Measurements from ENCODE around the gene VSTM5. TPM values are rescaled to one million over a fixed set of nuclear protein-coding genes. Genes with fewer than 3 reads are reported as not detected.
"Not testable (repeated sequence)": the region's sequence is repeated elsewhere in the genome, so short reads cannot be mapped to it uniquely, and the experiment has no call there.

Gene VSTM5
- not detected for total RNA-seq

DNA sequence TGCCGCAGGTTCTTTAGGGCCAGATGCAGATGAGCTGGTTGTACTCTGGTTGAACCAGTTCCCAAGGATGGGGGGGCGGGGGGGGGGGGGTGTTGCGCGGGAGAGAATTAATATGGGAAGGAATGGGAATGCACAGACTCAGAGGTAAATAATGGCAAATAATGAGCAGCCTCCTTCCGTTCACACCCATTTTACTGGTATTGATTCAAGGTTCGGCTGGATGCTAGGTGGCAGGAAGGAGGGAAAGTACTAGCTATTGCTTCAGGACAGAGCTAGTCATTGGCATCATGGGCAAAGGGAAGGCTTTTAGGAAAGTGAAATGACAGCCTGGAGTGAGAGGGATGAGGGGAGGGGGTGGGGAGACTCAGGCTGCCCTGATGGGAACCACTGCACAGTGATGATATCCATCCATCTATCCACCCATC lies at the start of gene VSTM5:
VSTM5 (minus strand) TSS at position 25 of the 425 bp plus-strand sequence. CDS start 116 bp downstream, outside the sequence.
- Mint-ChIP-seq H3K27ac (no peak within 1 kb of the TSS), H3K36me3 (no peaks in the 10 kb centered on the region), H3K9me3 (no peaks in the 10 kb centered on the region)
- ATAC-seq = no peak
- no peak for DNase-seq (ENCODE audit: low spot score in 2 of 2)

GRCh38 chr11:93895106-93895862 lies 44.9 kb upstream of the VSTM5 start:
- no peak overlapping the region for H3K27ac Mint-ChIP-seq
- DNase-seq (ENCODE audit: low spot score in 2 of 2) (peak in 1 of 2 donors; percentile 19), ATAC-seq (peak in 1 of 2 donors; percentile 64)

GRCh38 chr11:93890391-93891051 lies 40.1 kb upstream of the VSTM5 start:
- H3K9me3 Mint-ChIP-seq = no peaks in the 10 kb centered on the region
- DNase-seq (ENCODE audit: low spot score in 2 of 2) = no peak
- no peak for ATAC-seq
- no peak overlapping the region for H3K27ac Mint-ChIP-seq
- no peaks in the 10 kb centered on the region for H3K36me3 Mint-ChIP-seq

More at GRCh38 chr11:93895106-93895862, 44.9 kb upstream of the VSTM5 start:
- Mint-ChIP-seq H3K9me3 (peaks cover 0 to 3% of the 10 kb centered on the region in 2 donors), H3K36me3 (peaks cover 0 to 6% of the 10 kb centered on the region in 2 donors)

- H3K9me3 Mint-ChIP-seq = peaks cover 7 to 11% of the 10 kb centered on the region in 2 donors
- ATAC-seq (no peak), DNase-seq (ENCODE audit: low spot score in 2 of 2) (no peak)
- peaks cover 5 to 9% of the 10 kb centered on the region in 2 donors for H3K36me3 Mint-ChIP-seq
- no peak overlapping the region for H3K27ac Mint-ChIP-seq
These were observed 36.7 kb upstream of the VSTM5 start for GRCh38 chr11:93887111-93887510.

DNA sequence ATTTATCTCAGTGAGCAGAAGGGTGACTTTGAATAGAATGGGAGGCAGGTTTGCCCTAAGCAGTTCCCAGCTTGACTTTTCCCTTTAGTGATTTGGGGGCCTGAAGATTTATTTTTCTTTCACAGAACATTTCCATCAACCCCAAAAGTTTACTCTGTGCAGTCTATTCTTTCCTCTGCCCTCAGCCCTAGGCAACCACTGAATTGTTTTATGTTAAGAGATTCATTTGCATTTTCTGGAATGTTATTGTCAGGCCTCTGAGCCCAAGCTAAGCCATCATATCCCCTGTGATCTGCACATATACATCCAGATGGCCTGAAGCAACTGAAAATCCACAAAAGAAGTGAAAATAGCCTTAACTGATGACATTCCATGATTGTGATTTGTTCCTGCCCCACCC lies 28.7 kb upstream of the VSTM5 start:
- H3K27ac Mint-ChIP-seq; DNase-seq (ENCODE audit: low spot score in 2 of 2); ATAC-seq: not testable (repeated sequence)
- H3K36me3 Mint-ChIP-seq = peaks cover 9 to 14% of the 10 kb centered on the region in 2 donors
- H3K9me3 Mint-ChIP-seq = peaks cover 7 to 16% of the 10 kb centered on the region in 2 donors

DNA sequence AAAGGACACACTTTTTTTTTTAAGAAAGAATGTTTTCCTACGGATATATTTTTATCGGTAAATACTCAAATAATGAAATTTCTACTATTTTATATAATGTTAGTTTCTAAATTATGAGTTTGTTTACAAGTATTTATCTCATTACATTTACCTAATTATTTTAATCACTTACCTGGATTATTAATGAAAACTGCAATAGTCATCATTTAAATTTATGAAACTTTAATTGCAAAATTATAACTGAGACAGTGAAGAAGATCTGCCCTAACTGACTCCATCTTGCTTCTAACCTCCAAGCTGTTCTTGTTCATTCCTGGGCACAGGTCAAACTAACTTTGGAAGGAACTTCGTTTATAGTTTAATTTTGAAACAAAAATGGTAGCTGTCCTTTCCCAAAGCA lies 25.2 kb upstream of the VSTM5 start:
- ATAC-seq (no peak), DNase-seq (ENCODE audit: low spot score in 2 of 2) (no peak)
- Mint-ChIP-seq H3K9me3 (no peaks in the 10 kb centered on the region), H3K27ac (no peak overlapping the region), H3K36me3 (no peaks in the 10 kb centered on the region)

GRCh38 chr11:93871526-93871925 lies 21.1 kb upstream of the VSTM5 start:
- H3K9me3 Mint-ChIP-seq = no peaks in the 10 kb centered on the region
- no peaks in the 10 kb centered on the region for H3K36me3 Mint-ChIP-seq
- DNase-seq (ENCODE audit: low spot score in 2 of 2) (no peak), ATAC-seq (no peak)
- no peak overlapping the region for H3K27ac Mint-ChIP-seq

GRCh38 chr11:93870616-93871015 lies 20.2 kb upstream of the VSTM5 start:
- H3K27ac Mint-ChIP-seq = no peak overlapping the region
- no peaks in the 10 kb centered on the region for H3K9me3 Mint-ChIP-seq
- DNase-seq (ENCODE audit: low spot score in 2 of 2) = no peak
- no peak for ATAC-seq
- H3K36me3 Mint-ChIP-seq = no peaks in the 10 kb centered on the region

DNA sequence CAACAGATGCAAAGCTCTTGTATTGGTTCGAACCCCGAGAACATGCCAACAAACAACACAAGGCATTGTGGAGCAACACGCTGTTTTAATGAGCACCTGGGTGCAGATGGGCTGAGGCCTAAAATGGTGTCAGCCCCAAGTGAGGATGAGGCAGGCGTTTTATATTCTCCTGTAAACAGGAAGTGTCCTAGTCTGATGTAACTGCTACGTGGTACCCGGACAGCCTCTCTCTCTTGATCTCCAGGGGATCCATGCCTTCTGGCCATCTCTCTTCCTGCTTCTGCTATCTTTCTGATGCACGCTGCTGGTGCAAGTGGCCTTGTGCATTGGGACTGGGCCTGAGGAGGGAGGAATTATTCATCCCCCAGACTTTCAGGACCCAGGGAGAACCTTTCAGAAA lies 19.4 kb upstream of the VSTM5 start:
- H3K9me3 Mint-ChIP-seq = no peaks in the 10 kb centered on the region
- H3K27ac Mint-ChIP-seq = no peak overlapping the region
- DNase-seq (ENCODE audit: low spot score in 2 of 2) = no peak
- no peaks in the 10 kb centered on the region for H3K36me3 Mint-ChIP-seq
- no peak for ATAC-seq

GRCh38 chr11:93868404-93868803 lies 18.0 kb upstream of the VSTM5 start:
- not testable (repeated sequence) for H3K36me3 Mint-ChIP-seq; H3K27ac Mint-ChIP-seq; H3K9me3 Mint-ChIP-seq; ATAC-seq; DNase-seq (ENCODE audit: low spot score in 2 of 2)

DNA sequence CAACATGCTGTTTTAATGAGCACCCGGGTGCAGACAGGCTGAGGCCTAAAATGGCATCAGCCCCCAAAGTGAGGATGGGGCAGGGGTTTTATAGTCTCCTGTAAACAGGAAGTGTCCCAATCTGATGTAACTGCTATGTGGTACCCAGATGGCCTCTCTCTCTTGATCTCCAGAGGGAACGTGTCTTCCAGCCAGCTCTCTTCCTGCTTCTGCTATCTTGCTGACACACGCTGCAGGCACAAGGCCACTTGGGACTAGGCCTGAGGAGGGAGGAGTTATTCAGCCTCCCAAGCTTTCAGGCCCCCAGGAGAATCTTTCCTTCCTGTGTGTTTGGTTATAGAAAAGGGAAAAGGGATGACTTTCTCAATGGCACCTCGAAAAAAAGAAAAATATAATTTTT lies 11.4 kb upstream of the VSTM5 start:
- H3K9me3 Mint-ChIP-seq = no peaks in the 10 kb centered on the region
- H3K36me3 Mint-ChIP-seq = no peaks in the 10 kb centered on the region
- no peak for ATAC-seq
- no peak for DNase-seq (ENCODE audit: low spot score in 2 of 2)
- H3K27ac Mint-ChIP-seq = peak overlapping the region in 1 of 2 donors; percentile 61

DNA sequence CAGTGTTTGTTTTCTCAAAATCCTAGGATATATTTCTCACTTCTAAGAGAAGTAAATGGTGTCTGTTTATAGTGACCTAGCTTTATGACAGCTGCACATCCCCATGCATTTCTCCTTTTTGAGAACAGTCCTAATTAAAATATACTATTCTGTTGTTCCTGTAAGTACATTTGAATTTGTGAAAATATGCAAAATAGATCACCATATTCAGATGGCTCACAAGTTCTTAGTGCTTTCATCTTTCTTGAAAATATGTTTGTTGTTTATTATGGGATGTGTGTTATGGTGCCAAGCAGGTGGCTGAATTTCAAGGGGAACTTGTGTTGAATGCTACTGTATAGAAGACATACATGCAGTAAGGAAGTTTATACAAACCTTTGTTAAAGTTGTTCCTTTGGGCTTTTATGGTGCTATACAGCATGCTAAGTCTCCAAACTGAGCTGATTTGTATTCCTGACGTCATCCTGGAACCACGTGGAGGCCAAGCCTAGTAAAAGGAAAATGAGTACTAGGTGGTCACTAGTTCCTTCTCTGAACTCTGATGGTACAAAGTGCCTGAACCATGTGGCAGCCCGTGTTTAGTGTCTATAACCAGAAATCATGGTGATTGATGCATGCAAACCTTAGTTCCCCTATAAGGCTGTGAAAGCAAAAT lies 7.8 kb upstream of the VSTM5 start:
- ATAC-seq (no peak), DNase-seq (ENCODE audit: low spot score in 2 of 2) (no peak)
- H3K27ac Mint-ChIP-seq = no peak overlapping the region
- no peaks in the 10 kb centered on the region for H3K9me3 Mint-ChIP-seq
- no peaks in the 10 kb centered on the region for H3K36me3 Mint-ChIP-seq

DNA sequence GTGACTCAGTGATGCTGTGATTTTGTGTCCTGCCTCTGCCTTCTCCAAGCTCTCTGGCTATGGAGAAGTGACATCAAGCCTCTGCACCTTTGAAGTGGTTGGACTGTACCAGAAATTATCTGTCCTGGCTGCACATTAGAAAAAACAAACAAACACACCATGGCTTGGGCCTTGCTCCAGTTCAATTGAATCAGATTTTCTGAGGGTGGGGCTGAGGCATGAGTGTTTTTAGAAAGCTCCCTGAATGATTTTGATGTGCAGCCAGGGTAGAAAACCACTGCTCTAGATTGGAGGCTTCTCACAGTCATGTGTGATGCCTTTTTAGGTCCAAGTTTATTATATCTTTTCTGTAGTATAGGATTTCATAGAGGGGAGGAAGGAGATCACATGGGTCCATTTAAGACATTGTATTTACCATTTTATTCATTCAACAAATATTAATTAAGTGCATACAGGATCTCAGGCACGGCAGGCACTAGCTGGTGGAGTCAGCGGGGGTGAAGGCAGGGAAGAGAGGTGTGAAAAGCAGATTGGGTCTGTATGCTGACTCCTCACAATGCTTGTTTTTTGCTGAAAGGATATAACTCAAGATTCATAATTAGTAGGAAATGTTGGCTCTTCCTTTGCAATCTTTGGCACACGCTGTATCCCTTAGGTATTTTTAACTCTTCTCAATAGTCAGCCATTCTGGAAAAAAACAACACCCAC lies 7.1 kb upstream of the VSTM5 start:
- Mint-ChIP-seq H3K36me3 (no peaks in the 10 kb centered on the region), H3K9me3 (no peaks in the 10 kb centered on the region), H3K27ac (no peak overlapping the region)
- DNase-seq (ENCODE audit: low spot score in 2 of 2) (no peak), ATAC-seq (no peak)

- H3K36me3 Mint-ChIP-seq = no peaks in the 10 kb centered on the region
- no peaks in the 10 kb centered on the region for H3K9me3 Mint-ChIP-seq
- DNase-seq (ENCODE audit: low spot score in 2 of 2) (no peak), ATAC-seq (no peak)
- H3K27ac Mint-ChIP-seq = no peak overlapping the region
These were observed 1.8 kb upstream of the VSTM5 start for GRCh38 chr11:93852242-93852641.

GRCh38 chr11:93849751-93850593 lies 446 bp downstream of the VSTM5 start:
- H3K36me3 Mint-ChIP-seq = no peaks in the 10 kb centered on the region
- no peak overlapping the region for H3K27ac Mint-ChIP-seq
- ATAC-seq (peak in 1 of 2 donors; percentile 46), DNase-seq (ENCODE audit: low spot score in 2 of 2) (no peak)
- H3K9me3 Mint-ChIP-seq = no peaks in the 10 kb centered on the region

DNA sequence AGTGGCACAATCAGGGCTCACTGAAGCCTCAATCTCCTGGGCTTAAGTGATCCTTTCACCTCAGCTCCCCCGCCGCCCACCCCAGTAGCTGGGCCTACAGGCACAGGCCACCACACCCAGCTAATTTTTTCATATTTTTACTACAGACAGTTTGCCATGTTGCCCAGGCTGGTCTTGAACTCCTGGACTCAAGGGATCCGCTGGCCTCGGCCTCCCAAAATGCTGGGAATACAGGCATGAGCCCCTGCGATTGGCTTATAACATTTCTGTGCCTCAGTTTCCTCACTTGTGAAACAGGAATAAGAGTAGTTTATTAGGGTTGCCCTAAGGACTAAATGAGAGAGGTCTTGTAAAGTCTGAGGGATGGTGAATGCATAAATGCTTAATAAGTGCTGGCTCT lies 1.2 kb downstream of the VSTM5 start:
- H3K9me3 Mint-ChIP-seq = no peaks in the 10 kb centered on the region
- no peaks in the 10 kb centered on the region for H3K36me3 Mint-ChIP-seq
- H3K27ac Mint-ChIP-seq = no peak overlapping the region
- DNase-seq (ENCODE audit: low spot score in 2 of 2) = no peak
- ATAC-seq = no peak
